Eye (tissue), 1 donor: ENCODE data around the gene FAM222A.

Source experiments
- DNase-seq: peaks from one replicate; pipeline ENCODE4 v3.0.0-alpha.2; 2015

Gene FAM222A

GRCh38 chr12:109775172-109775881, 61.7 kb downstream of the FAM222A start:
- peak; percentile 91 for DNase-seq

- no peak for DNase-seq
Observed at GRCh38 chr12:109776624-109777023, 63.0 kb downstream of the FAM222A start.

GRCh38 chr12:109777544-109777943, 63.9 kb downstream of the FAM222A start:
- no peak for DNase-seq

GRCh38 chr12:109778684-109779083, 65.1 kb downstream of the FAM222A start:
- DNase-seq: no peak

- DNase-seq: no peak
Observed at GRCh38 chr12:109779382-109779781, 65.8 kb downstream of the FAM222A start.

- DNase-seq: no peak
Observed at GRCh38 chr12:109781668-109782325, 68.2 kb downstream of the FAM222A start.

- DNase-seq: no peak
Observed at GRCh38 chr12:109782326-109782703, 68.7 kb downstream of the FAM222A start.

- no peak for DNase-seq
Observed at GRCh38 chr12:109783135-109783964, 69.7 kb downstream of the FAM222A start.

GRCh38 chr12:109783965-109784244, 70.3 kb downstream of the FAM222A start:
- no peak for DNase-seq

- DNase-seq: no peak
Observed at GRCh38 chr12:109785854-109786253, 72.2 kb downstream of the FAM222A start.

GRCh38 chr12:109786799-109787198, 73.2 kb downstream of the FAM222A start:
- no peak for DNase-seq

- DNase-seq: no peak
Observed at GRCh38 chr12:109789526-109790048, 76.0 kb downstream of the FAM222A start.

GRCh38 chr12:109792992-109793391, 79.4 kb downstream of the FAM222A start:
- no peak for DNase-seq

GRCh38 chr12:109793411-109793810, 79.8 kb downstream of the FAM222A start:
- DNase-seq: no peak

- DNase-seq: no peak
Observed at GRCh38 chr12:109793826-109794501, 80.3 kb downstream of the FAM222A start.

- DNase-seq: no peak
Observed at GRCh38 chr12:109795023-109795422, 81.4 kb downstream of the FAM222A start.

GRCh38 chr12:109796057-109796456, 82.4 kb downstream of the FAM222A start:
- DNase-seq: no peak

GRCh38 chr12:109797905-109798669, 84.5 kb downstream of the FAM222A start:
- no peak for DNase-seq

- no peak for DNase-seq
Observed at GRCh38 chr12:109798691-109799090, 85.1 kb downstream of the FAM222A start.

- no peak for DNase-seq
Observed at GRCh38 chr12:109800536-109800935, 86.9 kb downstream of the FAM222A start.

- DNase-seq: no peak
Observed at GRCh38 chr12:109802828-109803227, 89.2 kb downstream of the FAM222A start.

- no peak for DNase-seq
Observed at GRCh38 chr12:109803678-109804077, 90.1 kb downstream of the FAM222A start.
